ENCODE results near the gene SPAG6. TPM values are rescaled to one million over a fixed set of nuclear protein-coding genes. Genes with fewer than 3 reads are reported as not detected.
"Not testable (repeated sequence)": the region's sequence is repeated elsewhere in the genome, so short reads cannot be mapped to it uniquely, and the experiment has no call there.

The SPAG6 gene
- total and polyA plus RNA-seq, 8 donors, result 0.08 to 1.3 (median 0.41) TPM; not detected in 1

GRCh38 chr10:22309180-22310000 lies 35.9 kb upstream of the SPAG6 start:
- 94 to 96% methylated on average over 4 of the region's 4 CpGs for WGBS, 2 donors
- no peaks in the 10 kb centered on the region for H3K9me3 ChIP-seq
- H3K36me3 ChIP-seq, result no peaks in the 10 kb centered on the region
- TF ChIP-seq CTCF (IDR thresholded peaks at IDR 0.05), result no peak
- FAIRE-seq, result peak; percentile 64
- H3K27ac ChIP-seq, result no peak overlapping the region
- DNase-seq, result no peak
- intact Hi-C loops (cut with DNase I), result no loop called here
- no peak for ATAC-seq
- H3K4me3 ChIP-seq, result no peak overlapping the region
- H3K4me1 ChIP-seq, result no peaks in the 10 kb centered on the region
- peaks cover 0 to 28% (median 0%) of the 10 kb centered on the region in 4 donors for H3K27me3 ChIP-seq

GRCh38 chr10:22310012-22310411 lies 35.3 kb upstream of the SPAG6 start:
- not testable (repeated sequence) for ATAC-seq, H3K9me3 ChIP-seq, H3K4me1 ChIP-seq, DNase-seq, H3K4me3 ChIP-seq, H3K27ac ChIP-seq, H3K36me3 ChIP-seq, FAIRE-seq
- WGBS, 2 donors, result 94 to 98% methylated on average over 10 of the region's 10 CpGs
- intact Hi-C loops (cut with DNase I), result loop anchor here in 1 of 3 donors (10.0 kb wide), 1 partner anchor 65 kb away; no protein-coding TSS in a partner anchor
- H3K27me3 ChIP-seq, result peaks cover 0 to 28% (median 0%) of the 10 kb centered on the region in 4 donors

GRCh38 chr10:22310928-22311327 lies 34.4 kb upstream of the SPAG6 start:
- no peaks in the 10 kb centered on the region for H3K9me3 ChIP-seq
- H3K27ac ChIP-seq, result no peak overlapping the region
- H3K36me3 ChIP-seq, result no peaks in the 10 kb centered on the region
- no peaks in the 10 kb centered on the region for H3K4me1 ChIP-seq
- no peak for DNase-seq
- no peak overlapping the region for H3K4me3 ChIP-seq
- no peak for TF ChIP-seq CTCF (IDR thresholded peaks at IDR 0.05)
- no peak for FAIRE-seq
- peaks cover 0 to 28% (median 0%) of the 10 kb centered on the region in 4 donors for H3K27me3 ChIP-seq
- intact Hi-C loops (cut with DNase I), result loop anchor here in 1 of 3 donors (10.0 kb wide), 1 partner anchor 66 kb away; no protein-coding TSS in a partner anchor
- ATAC-seq, result no peak

- intact Hi-C loops (cut with DNase I), result loop anchor here in 1 of 3 donors (10.0 kb wide), 1 partner anchor 70 kb away; no protein-coding TSS in a partner anchor
- ATAC-seq, result no peak
- peaks cover 0 to 11% (median 0%) of the 10 kb centered on the region in 4 donors for H3K27me3 ChIP-seq
- no peak for FAIRE-seq
- 74 to 76% methylated on average over 2 of the region's 2 CpGs for WGBS, 2 donors
- H3K27ac ChIP-seq, result no peak overlapping the region
- no peaks in the 10 kb centered on the region for H3K9me3 ChIP-seq
- H3K4me3 ChIP-seq, result no peak overlapping the region
- no peaks in the 10 kb centered on the region for H3K36me3 ChIP-seq
- DNase-seq, result no peak
- TF ChIP-seq CTCF (IDR thresholded peaks at IDR 0.05), result no peak
- peaks cover 8 to 12% (median 11%) of the 10 kb centered on the region in 3 donors for H3K4me1 ChIP-seq
These were observed 30.4 kb upstream of the SPAG6 start for GRCh38 chr10:22314852-22315251.

- Histone ChIP-seq H3K4me3 (peak overlapping the region; percentile 59 to 87 (median 84)), H3K4me1 (peaks cover 10 to 14% (median 11%) of the 10 kb centered on the region in 3 donors), H3K9me3 (no peaks in the 10 kb centered on the region), H3K36me3 (no peaks in the 10 kb centered on the region), H3K27ac (peak overlapping the region; percentile 83 to 97 (median 91)), H3K27me3 (peaks cover 0 to 11% (median 0%) of the 10 kb centered on the region in 4 donors)
- intact Hi-C loops (cut with DNase I), result loop anchor here in 1 of 3 donors (10.0 kb wide), 1 partner anchor 71 kb away; no protein-coding TSS in a partner anchor
- ATAC-seq (peak in 3 of 4 donors; percentile 1 to 13 (median 9)), FAIRE-seq (peak; percentile 9), DNase-seq (no peak)
- TF ChIP-seq CTCF (IDR thresholded peaks at IDR 0.05), result no peak
- WGBS, 2 donors, result 1% methylated on average over 28 to 53 of the region's 53 CpGs
These were observed 29.6 kb upstream of the SPAG6 start for GRCh38 chr10:22315455-22316285.

Data from pancreas (tissue), 10 donors.